Tibial nerve (tissue), 4 donors: ENCODE measurements around the gene MACF1. TPM values are rescaled to one million over a fixed set of nuclear protein-coding genes. Genes with fewer than 3 reads are reported as not detected.

Experiments used
- DNase-seq, 2 donors: peaks; one replicate each; pipeline ENCODE4 v3.0.0-alpha.2; 2019; ENCODE audit warnings: low spot score in 2 of 2
- H3K27ac ChIP-seq, 4 donors: fragments of 200-600 bp; sonication (generic) in 3 of 4; one replicate each; pipeline ENCODE4 v1.5.1; 2017 to 2019; ENCODE audit warnings: mild to moderate bottlenecking in 1 of 4
- H3K27me3 ChIP-seq, 2 donors: fragments of 200-600 bp; sonication (generic) in 1 of 2; one replicate each; pipeline versions ENCODE4 v1.5.1 to v1.6.0; 2017 to 2019
- H3K36me3 ChIP-seq, 3 donors: fragments of 200-600 bp; sonication (generic); one replicate each; pipeline ENCODE4 v1.5.1; 2018 to 2019
- H3K4me1 ChIP-seq, 4 donors: fragments of 200-600 bp; sonication (generic) in 3 of 4; one replicate each; pipeline ENCODE4 v1.5.1; 2017 to 2019
- H3K4me3 ChIP-seq, 4 donors: fragments of 200-600 bp; sonication (generic) in 3 of 4; one replicate each; pipeline ENCODE4 v1.5.1; 2017 to 2019; ENCODE audit warnings: mild to moderate bottlenecking in 1 of 4, moderate library complexity in 1 of 4
- H3K9me3 ChIP-seq, 4 donors: fragments of 200-600 bp; sonication (generic) in 3 of 4; one replicate each; pipeline ENCODE4 v1.5.1; 2017 to 2019
- EP300 ChIP-seq, 2 donors: sonication (generic); formaldehyde crosslinking; IDR thresholded peaks; one replicate each; pipeline ENCODE4 v1.6.1; 2017; ENCODE audit warnings: antibody characterized with exemption in 2 of 2, mild to moderate bottlenecking in 1 of 2
- POLR2A ChIP-seq, 2 donors: fragments of 450-650 bp; IDR thresholded peaks; one replicate each; pipeline ENCODE4 v1.6.1; 2017; ENCODE audit warnings: antibody characterized with exemption in 2 of 2, mild to moderate bottlenecking in 2 of 2, moderate library complexity in 2 of 2
- WGBS, 2 donors: methylation state at CpG; one replicate each; pipeline ENCODE4 v1.1.5; 2018; 5-methylcytosine and 5-hydroxymethylcytosine counted together
- total RNA-seq, 4 donors: library from RNA; depleted of rRNA; stranded (reverse); fragments of >200 nt; gene quantifications; one replicate each; pipeline ENCODE4 v1.1.0, GENCODE V29; 2016
- TF ChIP-seq, protein P1 (sequence below), 5 experiments: fragments of 200-600 bp in 3 of 5; fragments of 450-650 bp in 2 of 5; sonication (generic) in 3 of 5; IDR thresholded peaks; one replicate each; pipeline ENCODE4 v1.5.1; 2016 to 2019; ENCODE audit warnings: antibody characterized with exemption in 5 of 5, mild to moderate bottlenecking in 3 of 5, moderate library complexity in 2 of 5

Gene MACF1
- total RNA-seq, 4 donors from 2014 or later, result 214 to 296 (median 244) TPM

DNA sequence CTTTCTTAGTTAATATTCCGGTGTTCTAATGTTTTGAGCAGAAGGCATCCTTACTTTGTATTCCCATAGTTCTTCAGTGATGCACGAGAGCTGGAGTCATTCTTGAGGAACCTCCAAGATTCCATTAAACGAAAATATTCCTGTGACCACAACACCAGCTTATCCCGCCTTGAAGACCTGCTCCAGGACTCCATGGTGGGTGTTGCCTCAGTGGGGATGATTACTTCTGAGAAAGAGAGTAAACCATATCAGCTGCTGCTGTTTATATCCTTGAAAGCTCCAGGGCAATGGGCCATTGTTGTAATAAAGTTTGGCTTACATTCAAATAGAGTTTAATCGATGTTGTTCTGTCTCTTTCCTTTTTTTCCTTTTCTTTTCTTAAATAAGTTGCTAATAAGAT lies 93.1 kb downstream of the MACF1 start:
- Histone ChIP-seq H3K4me3 (no peak overlapping the region), H3K36me3 (peaks cover 0 to 88% (median 7%) of the 10 kb centered on the region in 3 donors), H3K27ac (no peak overlapping the region), H3K27me3 (no peaks in the 10 kb centered on the region), H3K4me1 (no peaks in the 10 kb centered on the region), H3K9me3 (no peaks in the 10 kb centered on the region)
- no peak for DNase-seq
- 53 to 65% methylated on average over 5 of the region's 5 CpGs for WGBS, 2 donors
- no peak for TF ChIP-seq POLR2A (IDR thresholded peaks at IDR 0.05)
- no peak for TF ChIP-seq EP300 (IDR thresholded peaks at IDR 0.05)

DNA sequence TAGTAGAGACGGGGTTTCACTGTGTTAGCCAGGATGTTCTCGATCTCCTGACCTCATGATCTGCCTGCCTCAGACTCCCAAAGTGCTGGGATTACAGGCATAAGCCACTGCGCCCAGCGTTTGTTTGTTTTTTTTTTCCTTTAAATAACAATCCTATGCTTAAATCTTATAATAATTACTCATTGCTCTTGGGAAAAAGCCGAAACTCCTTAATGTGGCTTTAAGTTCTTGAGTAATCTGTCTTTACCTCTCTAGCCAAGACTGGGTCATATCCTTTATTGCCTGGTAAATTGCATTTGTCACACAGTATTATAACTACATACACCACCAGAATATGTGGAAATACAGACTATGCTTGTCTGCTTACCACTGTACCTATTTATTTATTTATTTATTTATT lies 97.1 kb downstream of the MACF1 start:
- TF ChIP-seq EP300 (IDR thresholded peaks at IDR 0.05) (no peak), POLR2A (IDR thresholded peaks at IDR 0.05) (no peak)
- TF ChIP-seq, protein P1, sequence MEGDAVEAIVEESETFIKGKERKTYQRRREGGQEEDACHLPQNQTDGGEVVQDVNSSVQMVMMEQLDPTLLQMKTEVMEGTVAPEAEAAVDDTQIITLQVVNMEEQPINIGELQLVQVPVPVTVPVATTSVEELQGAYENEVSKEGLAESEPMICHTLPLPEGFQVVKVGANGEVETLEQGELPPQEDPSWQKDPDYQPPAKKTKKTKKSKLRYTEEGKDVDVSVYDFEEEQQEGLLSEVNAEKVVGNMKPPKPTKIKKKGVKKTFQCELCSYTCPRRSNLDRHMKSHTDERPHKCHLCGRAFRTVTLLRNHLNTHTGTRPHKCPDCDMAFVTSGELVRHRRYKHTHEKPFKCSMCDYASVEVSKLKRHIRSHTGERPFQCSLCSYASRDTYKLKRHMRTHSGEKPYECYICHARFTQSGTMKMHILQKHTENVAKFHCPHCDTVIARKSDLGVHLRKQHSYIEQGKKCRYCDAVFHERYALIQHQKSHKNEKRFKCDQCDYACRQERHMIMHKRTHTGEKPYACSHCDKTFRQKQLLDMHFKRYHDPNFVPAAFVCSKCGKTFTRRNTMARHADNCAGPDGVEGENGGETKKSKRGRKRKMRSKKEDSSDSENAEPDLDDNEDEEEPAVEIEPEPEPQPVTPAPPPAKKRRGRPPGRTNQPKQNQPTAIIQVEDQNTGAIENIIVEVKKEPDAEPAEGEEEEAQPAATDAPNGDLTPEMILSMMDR (IDR thresholded peaks at IDR 0.05), result no peak
- Histone ChIP-seq H3K9me3 (no peaks in the 10 kb centered on the region), H3K27ac (no peak overlapping the region), H3K36me3 (peaks cover 0 to 74% (median 14%) of the 10 kb centered on the region in 3 donors), H3K4me1 (no peaks in the 10 kb centered on the region), H3K27me3 (no peaks in the 10 kb centered on the region), H3K4me3 (no peak overlapping the region)
- 84 to 90% methylated on average over 5 of the region's 5 CpGs for WGBS, 2 donors
- no peak for DNase-seq

DNA sequence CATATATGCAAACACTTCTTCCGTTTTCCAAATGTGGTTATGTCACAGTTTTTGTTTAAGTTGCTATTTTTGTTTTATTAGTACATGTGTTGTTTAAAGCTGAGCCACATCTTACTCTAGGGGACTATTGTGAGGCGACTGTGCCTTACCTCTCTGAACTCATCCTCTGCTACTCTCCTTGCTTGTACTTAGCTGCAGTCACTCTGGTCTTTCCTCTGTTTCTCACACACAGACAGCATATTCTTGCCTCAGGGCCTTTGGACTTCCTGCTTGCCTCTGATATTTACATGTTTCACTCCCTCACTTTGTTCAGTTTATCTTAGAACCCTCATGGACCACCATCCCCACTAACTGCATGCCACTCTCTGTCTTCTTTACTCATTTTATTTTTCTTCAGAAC lies 101.1 kb downstream of the MACF1 start:
- H3K4me1 ChIP-seq, result no peaks in the 10 kb centered on the region
- WGBS, 2 donors, result 70 to 75% methylated on average over 2 of the region's 2 CpGs
- H3K27me3 ChIP-seq, result no peaks in the 10 kb centered on the region
- H3K9me3 ChIP-seq, result no peaks in the 10 kb centered on the region
- no peak overlapping the region for H3K4me3 ChIP-seq
- no peak overlapping the region for H3K27ac ChIP-seq
- DNase-seq, result no peak
- TF ChIP-seq EP300 (IDR thresholded peaks at IDR 0.05) (no peak), POLR2A (IDR thresholded peaks at IDR 0.05) (no peak)
- TF ChIP-seq, protein P1 (IDR thresholded peaks at IDR 0.05), result no peak
- peaks cover 2 to 56% (median 21%) of the 10 kb centered on the region in 3 donors for H3K36me3 ChIP-seq

DNA sequence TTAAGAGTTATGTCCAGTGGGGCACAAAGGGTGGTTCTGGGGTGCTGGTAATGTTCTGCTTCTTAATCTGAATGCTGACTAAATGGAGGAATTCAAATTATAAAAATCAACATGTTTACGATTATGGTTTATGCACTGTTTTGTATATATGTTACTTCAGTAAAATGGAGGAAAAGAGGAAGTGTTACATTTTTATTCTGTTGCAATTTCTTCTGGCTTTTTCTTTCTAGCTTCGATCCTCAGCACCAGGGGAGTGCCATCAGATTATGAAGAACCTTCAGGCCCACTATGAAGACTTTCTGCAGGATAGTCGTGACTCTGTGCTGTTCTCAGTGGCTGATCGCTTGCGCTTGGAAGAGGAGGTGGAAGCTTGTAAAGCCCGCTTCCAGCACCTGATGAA lies 105.5 kb downstream of the MACF1 start:
- WGBS, 2 donors, result 94 to 95% methylated on average over 6 of the region's 6 CpGs
- H3K4me1 ChIP-seq, result no peaks in the 10 kb centered on the region
- no peak overlapping the region for H3K27ac ChIP-seq
- H3K36me3 ChIP-seq, result peaks cover 3 to 54% (median 23%) of the 10 kb centered on the region in 3 donors
- no peak overlapping the region for H3K4me3 ChIP-seq
- TF ChIP-seq, protein P1 (IDR thresholded peaks at IDR 0.05), result no peak
- no peaks in the 10 kb centered on the region for H3K9me3 ChIP-seq
- H3K27me3 ChIP-seq, result no peaks in the 10 kb centered on the region
- no peak for DNase-seq

DNA sequence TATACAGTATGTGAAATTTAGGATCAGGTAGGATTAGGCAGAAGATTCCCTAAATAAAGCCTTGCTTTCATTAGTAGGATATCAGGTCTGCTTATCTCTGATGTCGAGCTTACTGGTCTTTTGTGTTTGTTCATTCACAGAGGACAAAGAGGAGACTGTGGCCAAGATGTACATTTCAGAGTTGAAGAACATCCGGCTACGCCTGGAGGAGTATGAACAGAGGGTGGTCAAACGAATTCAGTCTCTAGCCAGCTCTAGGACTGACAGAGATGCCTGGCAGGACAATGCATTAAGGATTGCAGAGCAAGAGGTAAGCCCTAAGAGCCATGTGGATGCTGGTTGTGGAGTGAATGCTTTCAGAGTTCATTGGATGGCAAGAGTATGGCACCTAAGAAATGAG lies 106.2 kb downstream of the MACF1 start:
- no peak for TF ChIP-seq EP300 (IDR thresholded peaks at IDR 0.05)
- TF ChIP-seq POLR2A (IDR thresholded peaks at IDR 0.05), result no peak
- TF ChIP-seq, protein P1 (IDR thresholded peaks at IDR 0.05), result no peak
- peaks cover 3 to 55% (median 23%) of the 10 kb centered on the region in 3 donors for H3K36me3 ChIP-seq
- no peak overlapping the region for H3K27ac ChIP-seq
- no peak overlapping the region for H3K4me3 ChIP-seq
- 68 to 81% methylated on average over 4 of the region's 4 CpGs for WGBS, 2 donors
- no peaks in the 10 kb centered on the region for H3K4me1 ChIP-seq
- H3K9me3 ChIP-seq, result no peaks in the 10 kb centered on the region
- no peak for DNase-seq
- no peaks in the 10 kb centered on the region for H3K27me3 ChIP-seq

DNA sequence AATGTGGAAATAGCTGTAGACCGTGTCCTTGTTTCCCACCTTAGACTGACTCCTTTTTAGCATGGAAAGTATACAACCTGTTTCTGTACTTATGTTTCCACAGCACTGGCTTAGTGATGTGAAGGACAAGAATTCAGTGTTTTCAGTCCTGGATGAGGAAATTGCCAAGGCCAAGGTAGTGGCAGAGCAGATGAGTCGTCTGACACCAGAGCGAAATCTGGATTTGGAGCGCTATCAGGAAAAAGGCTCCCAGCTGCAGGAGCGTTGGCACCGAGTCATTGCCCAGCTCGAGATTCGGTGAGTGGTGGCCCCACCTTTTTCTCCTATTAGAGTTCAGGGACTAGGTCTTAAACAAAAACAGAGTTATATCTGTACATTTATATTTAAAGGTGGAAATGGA lies 112.6 kb downstream of the MACF1 start:
- DNase-seq, result no peak
- Histone ChIP-seq H3K4me3 (no peak overlapping the region), H3K27me3 (no peaks in the 10 kb centered on the region), H3K9me3 (no peaks in the 10 kb centered on the region), H3K27ac (no peak overlapping the region), H3K4me1 (no peaks in the 10 kb centered on the region), H3K36me3 (peaks cover 0 to 82% (median 32%) of the 10 kb centered on the region in 3 donors)
- WGBS, 2 donors, result 92 to 94% methylated on average over 8 of the region's 8 CpGs
- TF ChIP-seq EP300 (IDR thresholded peaks at IDR 0.05), result no peak
- TF ChIP-seq, protein P1 (IDR thresholded peaks at IDR 0.05), result no peak
- TF ChIP-seq POLR2A (IDR thresholded peaks at IDR 0.05), result no peak
